GM11168 (cell line): ENCODE results near the gene CNNM3.

Experiments
- in situ Hi-C: fragments of 300-500 bp; cut with MboI; formaldehyde crosslinking; loops from one replicate; pipeline ENCODE4 v1.12.0; 2022; ENCODE audit warnings: low sequenced_read_pairs; ENCODE audit not compliant: unreplicated experiment

CNNM3 gene

DNA sequence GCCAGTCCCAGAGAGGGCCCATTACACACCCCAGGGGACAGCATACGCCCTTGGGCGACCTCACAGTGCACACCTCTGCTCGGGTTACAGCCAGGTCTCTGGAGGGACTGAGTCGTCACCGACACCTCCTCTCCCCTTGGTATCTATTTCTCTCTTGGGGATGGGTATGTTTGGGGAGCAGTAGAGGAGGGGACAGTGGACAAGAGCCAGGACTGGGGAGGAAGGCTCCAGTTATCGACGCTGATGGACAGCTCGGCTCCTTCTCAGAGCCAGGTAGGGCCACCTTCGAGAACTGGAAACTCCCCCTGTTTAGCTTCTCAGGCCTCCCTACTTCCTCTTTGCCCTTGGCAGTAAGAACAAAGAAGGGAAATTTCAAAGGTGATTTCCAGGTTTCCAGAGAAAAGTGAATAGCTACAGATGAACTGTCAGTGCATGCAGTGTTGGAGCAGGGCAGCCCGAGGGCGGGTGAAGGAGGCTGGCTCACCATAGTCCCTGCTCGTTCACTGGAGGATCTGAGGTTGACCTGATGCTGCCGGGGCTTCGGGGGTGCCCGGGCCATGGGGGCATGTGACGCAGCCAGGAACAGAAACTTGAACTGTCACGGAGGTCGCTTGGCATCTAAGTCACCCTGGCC is 58.2 kb downstream of the CNNM3 start:
- in situ Hi-C loops: no loop called here

DNA sequence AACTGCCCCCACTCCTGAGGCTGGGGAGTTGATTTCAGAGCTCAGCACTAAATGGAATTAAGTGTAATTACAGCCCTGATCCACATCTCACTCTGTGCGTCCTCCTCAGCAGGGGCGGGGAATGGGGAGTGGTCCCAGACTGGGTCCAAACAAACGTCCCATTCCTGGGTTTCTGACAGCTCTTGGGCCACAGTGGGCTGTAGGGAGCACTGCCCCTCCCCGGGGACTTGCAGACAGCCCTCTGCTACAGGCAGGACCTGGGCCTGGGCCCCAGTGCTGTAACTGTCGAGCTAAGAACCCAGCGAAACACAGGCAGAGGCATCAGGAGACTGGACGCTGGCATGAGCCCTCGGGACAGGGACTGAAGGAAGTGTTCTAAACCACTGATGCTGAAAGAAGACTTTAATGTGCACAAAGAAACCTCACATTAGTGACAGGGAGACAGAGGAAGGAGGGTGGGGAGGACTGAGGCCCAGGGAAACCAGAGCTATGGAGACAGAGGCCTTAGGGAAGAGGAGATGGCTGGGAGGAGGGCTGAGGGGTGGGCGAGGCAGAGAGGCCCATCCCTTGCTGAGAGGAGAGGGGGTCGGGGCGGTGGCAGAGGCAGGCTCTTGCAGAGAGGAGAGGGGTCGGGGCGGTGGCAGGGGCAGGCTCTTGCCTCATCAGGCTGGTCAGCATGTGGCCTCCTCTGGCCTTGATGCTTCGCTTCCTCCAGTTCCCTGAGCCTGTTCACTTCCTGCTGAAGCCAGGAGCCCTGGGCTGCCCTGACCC is 59.6 kb downstream of the CNNM3 start:
- in situ Hi-C loops: no loop called here

DNA sequence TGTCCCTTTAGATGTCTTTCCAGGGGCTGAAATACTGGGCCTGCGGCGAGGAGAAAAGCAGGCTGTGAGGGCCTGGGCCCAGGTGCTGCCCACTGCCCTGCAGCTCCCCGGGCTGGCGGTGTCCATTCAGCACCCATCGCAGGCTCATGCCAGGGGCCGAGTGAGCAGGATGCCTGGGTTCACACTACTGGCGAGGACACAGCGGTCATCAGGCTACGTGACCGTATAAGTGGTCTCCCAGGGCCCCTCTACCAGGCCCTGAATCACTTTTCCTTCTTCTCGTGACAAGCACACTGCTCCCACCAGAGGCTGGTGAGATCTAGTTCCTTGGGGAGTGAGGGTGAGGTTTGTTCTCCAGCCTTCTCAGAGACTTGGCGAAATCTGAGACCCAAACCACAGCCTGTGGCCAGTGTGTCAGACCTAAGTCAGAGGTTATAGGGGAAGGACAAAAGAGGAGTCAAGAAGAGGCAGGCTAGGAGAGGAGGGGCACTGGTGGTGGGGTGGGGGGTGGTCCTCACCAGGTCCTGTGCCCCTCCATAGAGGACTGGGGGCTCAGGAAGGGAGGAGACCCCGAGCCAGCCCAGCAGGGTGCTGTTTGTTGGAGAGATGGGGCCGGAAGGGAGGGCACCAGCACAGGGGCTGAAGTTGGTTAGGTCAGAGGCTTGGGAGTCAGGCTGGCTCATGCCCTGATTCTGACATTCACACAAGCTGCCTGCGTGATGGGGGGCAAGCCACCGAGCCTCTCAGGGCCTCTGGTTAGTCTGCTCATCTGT is 60.4 kb downstream of the CNNM3 start:
- in situ Hi-C loops: no loop called here

DNA sequence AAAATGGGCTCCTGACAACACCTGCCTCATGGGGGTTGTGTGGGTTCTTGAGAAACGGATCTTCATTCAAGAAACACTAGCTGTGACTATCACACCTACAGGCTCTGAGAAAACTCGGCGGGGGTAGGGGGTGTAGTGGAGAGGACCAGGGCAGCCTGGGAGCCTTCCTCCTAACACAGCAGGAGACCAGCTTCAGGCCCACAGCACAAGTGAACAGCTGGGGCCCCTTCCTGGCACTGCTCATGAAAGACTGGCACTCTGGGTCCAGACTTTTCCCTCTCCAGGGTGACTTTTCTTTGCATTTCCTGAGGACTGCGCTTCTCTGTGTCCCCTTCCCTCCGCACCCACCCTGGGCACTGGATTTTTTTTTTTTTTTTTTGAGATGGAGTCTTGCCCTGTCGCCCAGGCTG is 61.0 kb downstream of the CNNM3 start:
- in situ Hi-C loops: no loop called here

DNA sequence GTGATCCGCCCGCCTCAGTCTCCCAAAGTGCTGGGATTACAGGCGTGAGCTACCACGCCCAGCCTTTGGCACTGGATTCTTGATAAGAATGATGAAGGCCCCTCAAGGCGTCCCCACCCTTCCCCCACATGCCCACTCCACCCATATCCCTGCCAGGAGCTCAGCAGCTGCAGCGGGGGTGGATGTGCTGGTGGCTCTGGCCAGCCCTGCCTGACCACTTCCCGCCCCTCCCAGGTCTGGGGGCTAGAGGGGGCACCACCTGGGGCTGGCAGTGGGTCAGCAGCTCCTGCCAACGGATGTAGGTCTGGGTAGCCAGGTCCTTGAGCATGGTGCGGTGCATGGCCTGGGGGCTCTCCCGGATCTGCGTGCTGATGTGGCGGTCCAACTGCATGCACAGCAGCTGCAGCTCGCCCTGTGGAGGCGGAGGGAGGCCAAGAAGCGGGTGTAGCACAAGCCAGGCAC is 61.6 kb downstream of the CNNM3 start:
- in situ Hi-C loops: no loop called here

DNA sequence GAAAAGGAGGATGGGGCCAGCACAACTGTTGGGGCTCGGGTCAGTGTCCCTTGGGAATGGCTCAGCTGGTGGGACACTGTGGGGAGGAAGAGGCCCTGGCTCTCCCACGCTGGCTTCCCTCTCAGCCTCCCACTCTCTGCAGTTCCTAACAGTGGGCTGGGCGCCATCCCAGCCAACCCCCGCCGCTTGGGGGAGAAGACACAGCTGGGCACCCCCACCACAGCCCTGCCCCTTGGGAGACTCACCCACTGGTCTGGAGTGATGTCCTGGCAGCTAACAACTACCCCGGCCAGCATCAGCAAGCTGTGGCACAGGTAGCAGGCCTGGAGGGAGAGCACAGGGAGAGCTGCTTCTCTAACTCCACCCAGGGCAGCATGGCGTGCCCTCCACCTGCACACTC is 62.1 kb downstream of the CNNM3 start:
- in situ Hi-C loops: no loop called here

DNA sequence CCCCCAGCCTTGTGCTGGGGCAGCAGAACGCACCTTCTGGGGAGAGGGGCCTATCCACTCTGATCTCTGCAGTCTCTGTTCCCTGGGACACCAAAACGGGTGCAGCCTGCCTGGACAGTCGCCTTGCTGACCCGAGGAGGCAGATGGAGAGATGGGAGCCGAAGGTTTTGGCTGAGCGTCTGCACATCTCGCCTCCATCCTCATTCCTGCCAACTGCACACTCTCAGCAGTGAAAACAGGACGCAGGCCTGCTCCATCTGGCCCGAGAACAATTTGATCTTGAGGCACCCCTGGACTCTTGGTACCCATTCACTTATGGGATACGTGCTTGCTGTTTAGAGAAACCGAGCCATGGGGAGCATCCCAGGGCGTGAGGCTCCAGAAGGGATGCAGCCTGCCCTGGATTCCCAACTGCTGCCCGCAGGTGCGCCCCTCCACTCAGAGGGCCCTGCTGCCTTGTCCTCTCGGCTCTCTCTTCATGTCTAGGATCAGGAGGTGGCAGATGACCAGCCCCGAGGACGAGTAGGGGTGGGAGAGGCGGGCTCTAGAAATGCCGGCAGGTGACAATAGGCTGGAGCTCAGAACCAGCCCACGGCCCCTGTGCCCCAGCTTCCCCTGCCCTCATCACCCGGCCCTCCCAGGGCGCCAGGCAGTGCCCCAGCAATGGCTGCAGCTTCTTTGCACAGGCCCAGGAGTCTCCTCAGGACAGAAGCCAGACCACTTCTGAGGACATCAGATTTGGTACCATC is 62.9 kb downstream of the CNNM3 start:
- in situ Hi-C loops: no loop called here

DNA sequence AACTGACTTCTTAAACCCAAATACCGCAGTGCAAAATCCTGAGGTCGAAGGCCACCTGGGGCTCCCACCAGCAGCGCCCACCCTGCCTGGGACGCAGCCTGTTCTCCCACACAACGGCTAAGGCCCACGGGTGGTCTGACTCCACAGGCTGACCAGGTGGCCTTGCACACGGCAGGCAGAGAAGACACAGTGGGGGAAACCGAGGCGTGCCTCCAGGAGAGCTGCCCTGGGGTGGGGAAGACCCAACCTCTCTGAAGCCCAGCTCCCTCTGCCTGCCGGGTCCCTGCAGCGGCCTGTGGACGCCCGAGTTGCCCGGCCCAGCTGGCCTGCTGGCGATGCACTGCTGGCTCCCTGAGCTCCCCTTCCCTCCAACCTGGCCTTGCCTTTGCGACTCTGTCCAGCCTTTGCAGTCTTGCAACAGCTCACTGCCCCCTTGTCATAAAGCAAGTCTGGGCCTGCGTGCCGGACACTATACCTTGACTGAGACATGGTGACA is 63.5 kb downstream of the CNNM3 start:
- in situ Hi-C loops: no loop called here

DNA sequence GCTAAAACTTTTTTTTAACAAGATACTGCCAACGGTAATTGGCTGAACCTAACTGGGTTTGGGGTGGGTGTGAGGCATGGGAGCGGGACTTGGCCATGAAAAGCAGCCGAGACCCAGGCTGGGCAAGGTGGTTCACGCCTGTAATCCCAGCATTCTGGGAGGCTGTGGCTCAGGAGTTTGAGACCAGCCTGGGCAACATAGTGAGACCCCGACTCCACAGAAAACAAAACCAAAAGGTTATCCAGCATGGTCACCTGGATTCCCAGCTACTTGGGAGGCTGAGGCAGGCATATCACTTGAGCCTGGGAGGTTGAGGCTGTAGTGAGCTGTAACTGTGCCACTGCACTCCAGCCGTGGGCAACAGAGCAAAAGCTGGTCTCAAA is 64.8 kb downstream of the CNNM3 start:
- in situ Hi-C loops: no loop called here

DNA sequence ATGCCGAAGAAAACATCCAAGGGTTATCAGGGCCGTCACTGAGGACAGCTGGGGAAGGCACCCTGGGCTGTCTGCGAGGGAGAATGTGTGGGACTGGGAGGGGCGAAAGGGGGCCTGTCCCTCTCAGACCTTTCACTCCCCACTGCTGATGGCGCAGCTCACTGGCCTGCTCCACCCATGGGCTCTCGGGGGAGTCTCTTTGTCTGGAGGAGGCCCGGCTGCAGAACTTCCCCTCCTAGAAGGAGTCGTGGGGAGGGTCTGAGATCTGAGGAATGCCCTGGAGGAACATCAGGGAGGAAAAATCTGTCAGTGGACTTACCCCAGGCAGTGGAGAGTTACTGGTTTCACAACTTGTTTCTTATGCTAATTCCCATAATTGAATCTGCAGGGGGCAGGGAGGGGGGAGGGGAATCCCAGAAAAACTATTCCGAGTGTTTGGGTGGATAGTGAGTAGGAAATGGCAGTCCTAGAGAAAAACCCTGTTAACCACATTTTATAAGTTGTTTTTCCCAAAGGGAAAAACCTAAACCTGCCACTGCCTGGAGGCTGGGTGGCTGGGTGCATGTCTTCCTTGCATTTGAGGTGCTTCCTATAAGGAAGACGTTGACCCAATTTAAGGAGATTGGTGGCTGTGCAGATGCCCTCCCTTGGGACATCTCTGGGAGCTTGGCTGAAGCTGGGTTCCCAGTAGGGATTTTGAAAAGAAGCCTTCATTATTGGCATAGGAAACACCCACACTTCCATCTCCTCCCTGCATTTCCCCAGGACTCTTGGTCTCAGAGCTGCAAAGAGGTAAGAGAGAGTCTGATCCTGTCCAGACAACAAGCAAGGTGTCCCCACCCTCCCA is 65.5 kb downstream of the CNNM3 start:
- in situ Hi-C loops: no loop called here

DNA sequence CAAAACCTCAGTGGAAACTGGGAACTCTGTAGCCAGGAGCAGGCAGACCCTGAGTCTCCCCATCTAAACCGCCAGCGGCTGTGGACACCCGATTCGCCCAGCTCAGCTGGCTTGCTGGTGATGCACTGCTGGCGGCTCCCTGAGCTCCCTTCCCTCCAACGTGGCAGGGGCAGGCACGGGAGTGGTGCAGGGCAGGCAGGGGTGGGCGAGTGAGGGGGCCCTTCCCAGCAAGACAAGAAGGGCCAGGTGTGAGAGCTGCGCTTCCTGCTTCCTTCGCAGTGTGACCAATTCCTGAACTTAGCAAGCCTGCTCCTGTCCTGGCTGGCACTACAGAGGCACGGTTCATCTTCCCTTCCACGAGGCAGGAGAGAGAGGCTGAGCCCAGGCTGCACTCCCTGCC is 66.2 kb downstream of the CNNM3 start:
- in situ Hi-C loops: no loop called here

DNA sequence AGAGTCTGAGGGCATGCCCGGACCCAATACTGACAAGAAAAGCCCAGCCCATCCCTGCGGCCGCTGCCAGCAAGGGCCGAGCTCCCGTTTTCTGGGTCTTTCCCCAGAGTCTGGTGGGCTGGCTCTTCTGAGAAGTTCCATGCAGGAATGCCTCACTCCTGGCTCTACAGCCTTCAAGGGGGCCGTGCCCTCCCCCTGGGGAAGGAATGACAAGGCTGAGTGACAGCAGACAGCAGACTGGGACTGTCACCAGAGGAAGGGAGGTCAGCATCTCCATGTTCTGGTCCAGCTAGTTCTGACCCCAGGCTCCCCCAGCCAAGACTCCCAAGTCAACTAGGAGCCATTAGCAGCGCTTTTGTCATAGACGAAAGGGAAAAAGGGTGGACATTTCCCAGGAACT is 66.8 kb downstream of the CNNM3 start:
- in situ Hi-C loops: no loop called here

DNA sequence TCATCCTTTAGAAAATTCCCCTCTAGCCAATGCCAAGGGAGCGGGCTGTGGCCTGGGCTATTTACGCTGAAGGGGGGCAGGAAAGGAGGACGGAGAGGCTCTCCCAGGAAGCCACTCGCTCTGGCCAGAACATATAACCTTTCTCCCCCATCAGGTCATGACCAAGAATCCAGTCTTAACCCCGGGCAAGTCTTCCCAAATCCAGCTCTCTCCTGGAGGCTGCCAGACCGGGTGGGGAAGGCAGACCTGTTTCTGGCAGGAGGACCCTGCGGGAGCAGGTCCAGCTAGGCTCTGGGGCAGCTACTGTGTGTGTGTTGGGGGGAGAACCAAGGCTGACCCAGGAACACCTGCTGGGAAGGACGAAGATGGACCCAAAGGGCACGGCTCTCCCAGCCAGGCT is 67.2 kb downstream of the CNNM3 start:
- in situ Hi-C loops: no loop called here
